ENCODE data around the gene CCR8.
"Not testable (repeated sequence)": the region's sequence is repeated elsewhere in the genome, so short reads cannot be mapped to it uniquely, and the experiment has no call there.

CCR8 gene

GRCh38 chr3:39350714-39351113, 21.2 kb downstream of the CCR8 start:
- intact Hi-C loops (cut with DNase I; ENCODE audit: low total_unique reads): no loop called here
- Histone ChIP-seq H3K36me3 (no peaks in the 10 kb centered on the region), H3K4me1 (no peaks in the 10 kb centered on the region), H3K9me3 (no peaks in the 10 kb centered on the region), H3K27me3 (no peaks in the 10 kb centered on the region), H3K4me3 (no peak overlapping the region), H3K27ac (no peak overlapping the region)
- no peak for DNase-seq
- no peak for TF ChIP-seq CTCF (IDR thresholded peaks at IDR 0.05)

- H3K4me1 ChIP-seq; H3K36me3 ChIP-seq; H3K27ac ChIP-seq; H3K9me3 ChIP-seq; H3K4me3 ChIP-seq; DNase-seq; H3K27me3 ChIP-seq; intact Hi-C loops (cut with DNase I; ENCODE audit: low total_unique reads): not testable (repeated sequence)
Observed at GRCh38 chr3:39351134-39351533, 21.6 kb downstream of the CCR8 start.

- intact Hi-C loops (cut with DNase I; ENCODE audit: low total_unique reads); DNase-seq; H3K27ac ChIP-seq: not testable (repeated sequence)
Observed at GRCh38 chr3:39353168-39353927, 23.8 kb downstream of the CCR8 start.

GRCh38 chr3:39358333-39358732, 28.8 kb downstream of the CCR8 start:
- Histone ChIP-seq H3K27me3 (no peaks in the 10 kb centered on the region), H3K4me1 (no peaks in the 10 kb centered on the region), H3K4me3 (no peak overlapping the region), H3K27ac (no peak overlapping the region), H3K36me3 (no peaks in the 10 kb centered on the region), H3K9me3 (no peaks in the 10 kb centered on the region)
- no peak for TF ChIP-seq CTCF (IDR thresholded peaks at IDR 0.05)
- no peak for DNase-seq
- intact Hi-C loops (cut with DNase I; ENCODE audit: low total_unique reads): no loop called here

More at GRCh38 chr3:39353168-39353927, 23.8 kb downstream of the CCR8 start:
- H3K36me3 ChIP-seq, H3K27me3 ChIP-seq, H3K4me3 ChIP-seq, H3K9me3 ChIP-seq, H3K4me1 ChIP-seq: not testable (repeated sequence)

- no peaks in the 10 kb centered on the region for H3K9me3 ChIP-seq
- intact Hi-C loops (cut with DNase I; ENCODE audit: low total_unique reads): no loop called here
- H3K4me3 ChIP-seq: no peak overlapping the region
- no peaks in the 10 kb centered on the region for H3K27me3 ChIP-seq
- no peak for TF ChIP-seq CTCF (IDR thresholded peaks at IDR 0.05)
- H3K27ac ChIP-seq: no peak overlapping the region
- DNase-seq: no peak
- H3K36me3 ChIP-seq: no peaks in the 10 kb centered on the region
- H3K4me1 ChIP-seq: no peaks in the 10 kb centered on the region
Observed at GRCh38 chr3:39361252-39361927, 31.9 kb downstream of the CCR8 start.

GRCh38 chr3:39362192-39362591, 32.7 kb downstream of the CCR8 start:
- no peak overlapping the region for H3K27ac ChIP-seq
- H3K4me1 ChIP-seq: no peaks in the 10 kb centered on the region
- no peak for DNase-seq
- intact Hi-C loops (cut with DNase I; ENCODE audit: low total_unique reads): no loop called here
- no peaks in the 10 kb centered on the region for H3K9me3 ChIP-seq
- H3K27me3 ChIP-seq: no peaks in the 10 kb centered on the region
- H3K4me3 ChIP-seq: no peak overlapping the region
- no peaks in the 10 kb centered on the region for H3K36me3 ChIP-seq
- TF ChIP-seq CTCF (IDR thresholded peaks at IDR 0.05): no peak
